Fibroblast of upper back skin (primary cell): ENCODE measurements around the gene MAP7D1.
"Not testable (repeated sequence)": the region's sequence is repeated elsewhere in the genome, so short reads cannot be mapped to it uniquely, and the experiment has no call there.

Experiments used
- DNase-seq: peaks from one replicate; pipeline ENCODE4 v3.0.0-alpha.2; 2013

MAP7D1 gene

GRCh38 chr1:36154335-36154734 lies 1.6 kb upstream of the MAP7D1 start:
- DNase-seq = no peak

DNA sequence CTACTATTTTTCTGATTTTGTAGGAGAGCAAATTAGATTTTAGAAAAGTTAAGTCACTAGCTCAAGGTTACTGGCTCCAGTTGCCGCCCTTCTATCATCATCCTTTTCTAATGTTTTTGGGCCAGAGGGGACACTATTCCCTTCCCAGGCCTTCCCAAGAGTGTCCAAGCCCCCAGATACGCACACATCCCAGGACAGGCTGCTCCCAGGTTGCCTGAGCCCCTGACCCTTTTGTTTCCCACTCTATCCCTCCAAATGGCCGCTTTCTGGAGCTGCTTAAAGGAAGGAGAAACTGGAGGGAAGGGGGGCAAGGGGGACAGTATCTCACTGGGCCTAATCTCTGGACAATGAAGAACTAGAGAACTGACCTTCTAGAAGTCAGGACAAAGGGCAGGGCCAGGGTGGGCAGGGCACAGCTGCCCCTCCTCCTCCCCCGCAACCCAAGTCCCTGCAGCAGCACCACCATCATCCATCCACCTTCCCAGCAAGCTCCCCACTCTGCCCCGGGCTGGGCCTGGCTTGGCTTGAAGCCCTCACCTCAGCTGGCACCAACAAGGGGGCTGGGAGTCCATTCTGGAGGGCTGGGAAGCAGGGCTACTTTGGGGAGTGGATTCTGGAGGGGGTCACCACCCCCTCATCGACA lies 1.1 kb upstream of the MAP7D1 start:
- no peak for DNase-seq

DNA sequence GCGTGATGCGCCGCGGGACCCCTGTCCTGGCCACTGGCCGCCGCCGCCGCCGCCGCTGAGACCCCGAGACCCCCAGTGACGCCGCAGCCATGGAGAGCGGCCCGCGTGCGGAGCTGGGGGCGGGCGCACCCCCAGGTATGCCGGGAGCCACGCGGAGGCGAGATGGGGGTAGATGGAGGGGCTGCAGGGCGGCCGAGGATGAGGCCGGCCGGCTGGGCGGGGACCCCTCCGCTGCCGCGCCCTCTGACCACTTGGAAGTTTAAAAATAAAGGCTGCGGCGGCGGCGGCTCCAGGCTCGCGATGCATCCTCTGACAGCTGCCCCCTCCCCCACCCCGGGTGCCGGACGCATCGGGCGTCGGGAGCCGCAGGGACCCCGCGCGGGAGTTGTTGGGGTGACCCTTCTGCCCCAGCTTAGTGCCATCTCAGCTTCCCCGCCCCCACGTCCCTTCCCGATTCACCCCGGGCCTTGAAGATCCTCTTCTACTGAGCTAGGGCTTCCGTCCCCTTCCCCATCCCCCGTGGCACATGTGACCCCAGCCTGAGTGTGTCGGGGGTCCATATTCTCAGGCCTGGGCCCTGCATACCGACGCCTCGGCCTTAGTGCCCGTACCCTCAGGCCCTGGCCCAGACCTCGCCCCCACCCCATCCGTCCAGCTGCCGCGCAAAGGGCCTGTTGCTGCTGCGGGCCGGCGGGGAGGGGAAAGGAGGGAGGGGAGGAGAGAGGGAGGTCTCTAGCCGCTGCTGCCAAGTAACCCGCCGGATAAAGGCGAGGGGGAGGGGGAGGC lies 562 bp downstream of the MAP7D1 start:
- DNase-seq = peak; percentile 57

- DNase-seq = no peak
These were observed 1.3 kb downstream of the MAP7D1 start for GRCh38 chr1:36157115-36157903.

DNA sequence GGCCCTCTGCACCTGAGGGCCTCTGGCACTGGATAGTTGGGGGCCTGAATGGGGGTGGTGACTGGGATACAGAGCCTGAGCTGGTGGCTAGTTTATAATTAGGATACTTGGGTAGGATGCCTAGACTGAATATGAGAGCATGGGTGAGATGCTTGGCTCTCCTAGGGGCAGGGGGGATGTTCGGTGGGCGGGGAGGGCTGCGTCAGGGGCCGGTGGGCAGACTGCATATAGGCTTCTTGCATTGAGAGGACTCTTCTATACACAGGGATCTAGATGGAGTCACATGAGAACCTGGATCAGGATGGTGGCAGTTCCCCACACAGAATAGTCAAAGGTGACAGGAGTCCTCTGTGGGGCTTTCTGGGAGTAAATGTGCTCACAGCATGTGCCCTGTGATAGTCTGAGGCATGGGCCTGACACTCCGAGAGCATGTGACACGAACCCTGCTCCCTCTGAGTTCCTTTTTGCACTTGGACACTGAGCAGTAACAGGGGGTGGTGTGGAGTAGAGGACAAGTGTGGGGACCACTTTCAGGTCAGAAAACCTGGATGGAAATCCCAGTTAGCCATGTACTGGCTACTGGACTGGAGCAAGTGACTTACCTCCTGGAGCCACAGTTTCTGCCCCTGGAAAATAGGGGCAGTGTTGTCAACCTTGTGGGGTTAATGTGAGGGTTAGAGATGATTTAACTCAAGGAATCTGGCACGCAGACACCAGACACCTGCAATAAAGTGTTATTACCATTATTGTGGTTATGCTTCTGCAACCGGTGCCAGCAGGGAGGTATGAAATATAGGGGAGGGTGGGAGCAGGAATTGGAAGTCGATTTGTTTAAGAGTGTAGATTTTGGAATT lies 2.2 kb downstream of the MAP7D1 start:
- no peak for DNase-seq

DNA sequence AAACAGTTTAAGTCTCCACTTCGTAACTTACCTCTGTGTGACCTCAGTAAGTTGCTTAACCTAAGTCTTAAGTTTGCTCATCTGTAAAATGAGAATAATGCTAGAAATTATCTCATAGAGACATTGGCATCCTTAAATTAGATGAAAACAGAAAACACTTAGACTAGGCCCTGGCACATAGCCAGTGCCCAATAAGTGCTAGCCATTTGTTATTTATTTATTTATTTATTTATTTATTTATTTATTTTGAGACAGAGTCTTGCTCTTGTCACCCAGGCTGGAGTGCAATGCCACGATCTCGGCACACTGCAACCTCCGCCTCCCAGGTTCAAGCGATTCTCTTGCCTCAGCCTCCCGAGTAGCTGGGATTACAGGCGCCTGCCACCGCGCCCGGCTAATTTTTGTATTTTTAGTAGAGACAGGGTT lies 2.9 kb downstream of the MAP7D1 start:
- not testable (repeated sequence) for DNase-seq

GRCh38 chr1:36159614-36160387 lies 3.8 kb downstream of the MAP7D1 start:
- no peak for DNase-seq

- DNase-seq = no peak
These were observed 4.5 kb downstream of the MAP7D1 start for GRCh38 chr1:36160388-36160948.

DNA sequence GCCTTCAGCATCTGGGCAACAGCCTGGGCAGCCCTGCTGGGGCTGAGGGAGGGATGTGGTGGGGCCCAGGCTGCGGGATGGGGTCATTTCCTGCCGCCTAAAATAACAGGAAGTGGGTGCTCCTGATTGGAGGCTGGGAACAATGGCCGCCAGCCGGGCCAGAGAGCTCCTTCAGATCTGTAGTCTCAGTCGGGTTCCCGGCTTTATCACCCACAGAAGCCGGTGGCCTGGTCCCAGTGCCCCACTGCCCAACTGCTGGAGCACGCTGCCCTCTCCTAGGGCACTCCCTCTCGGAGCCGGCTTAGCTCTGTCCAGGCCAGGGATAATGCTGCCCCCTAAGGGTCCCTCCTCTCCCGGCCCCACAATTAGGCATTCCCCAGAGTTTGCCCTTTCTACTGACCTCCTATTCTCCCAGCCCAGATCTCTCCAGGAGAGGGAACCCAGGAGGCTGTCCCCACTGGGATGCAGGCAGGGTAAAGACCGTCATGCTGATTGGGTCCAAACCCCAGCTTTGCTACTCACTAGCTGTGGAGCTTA lies 5.1 kb downstream of the MAP7D1 start:
- peak; percentile 66 for DNase-seq

DNA sequence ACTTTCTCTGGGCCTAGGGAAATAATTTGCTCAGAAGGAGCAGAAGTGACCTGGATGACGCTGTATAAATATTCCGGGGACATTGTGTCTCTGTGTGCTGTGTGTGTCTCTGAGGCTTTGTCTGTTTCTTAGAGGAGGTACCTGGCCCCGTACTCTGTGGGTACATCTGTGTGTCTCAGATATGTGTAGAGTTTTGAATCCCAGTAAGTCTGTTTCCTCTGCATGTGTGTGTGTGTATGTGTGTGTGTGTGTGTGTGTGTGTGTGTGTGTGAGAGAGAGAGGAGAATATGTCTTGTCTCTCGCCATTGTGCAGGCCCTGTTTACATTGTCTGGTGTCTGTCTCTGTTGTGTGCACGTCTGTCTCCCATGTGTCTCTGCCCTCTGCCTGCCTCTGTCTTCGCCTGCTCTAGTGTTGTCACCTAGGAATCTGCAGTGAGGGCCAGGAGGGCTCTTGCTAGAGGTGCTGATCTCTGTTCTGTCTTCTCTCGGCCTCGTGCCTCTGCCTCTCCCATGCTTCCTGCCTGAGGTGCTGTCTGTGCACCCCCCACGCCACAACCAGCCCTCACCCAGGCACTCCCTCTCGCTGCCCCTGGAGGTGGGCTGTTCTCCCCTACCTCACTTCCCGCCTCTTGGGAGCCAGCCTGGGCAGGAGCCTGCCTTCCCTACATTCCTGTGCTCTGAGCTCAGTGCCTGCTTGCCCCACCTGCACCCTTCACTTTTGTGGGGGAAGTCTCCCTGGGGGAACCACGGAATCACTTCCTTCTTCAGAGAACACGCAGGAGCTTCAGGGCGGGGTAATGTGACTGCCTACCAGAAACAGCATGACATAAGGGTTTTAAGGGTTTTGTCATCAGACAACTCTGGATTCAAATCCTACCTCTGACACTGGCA lies 5.9 kb downstream of the MAP7D1 start:
- peak; percentile 31 for DNase-seq

DNA sequence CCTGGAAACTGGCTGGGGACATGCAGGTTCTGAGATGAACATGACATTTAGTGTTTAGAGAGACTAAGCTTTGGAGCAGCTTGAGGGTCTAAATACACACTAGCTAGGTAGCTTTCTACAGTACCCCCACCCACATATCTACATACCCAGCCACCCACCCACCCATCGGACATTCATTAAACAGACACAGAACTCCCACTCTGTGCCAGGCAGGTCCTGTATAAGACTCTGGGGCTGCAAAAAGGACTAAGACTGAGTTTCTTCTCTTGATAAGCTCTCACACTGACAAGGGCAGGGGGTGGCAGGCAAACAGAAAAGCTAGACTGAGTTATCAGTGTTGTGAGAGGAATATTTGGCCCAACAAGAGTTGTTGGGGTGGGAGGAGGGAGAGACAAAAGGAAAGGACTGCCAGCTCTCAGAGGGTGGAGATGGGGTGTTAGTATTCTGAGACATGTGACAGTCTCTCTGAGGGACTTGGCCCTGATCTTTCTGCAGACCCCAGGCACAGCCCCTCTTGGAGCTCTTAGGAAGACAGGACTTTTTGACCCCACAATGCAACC lies 6.8 kb downstream of the MAP7D1 start:
- DNase-seq = no peak

- DNase-seq = no peak
These were observed 7.5 kb downstream of the MAP7D1 start for GRCh38 chr1:36163426-36163825.

- DNase-seq = no peak
These were observed 8.4 kb downstream of the MAP7D1 start for GRCh38 chr1:36164361-36164760.

DNA sequence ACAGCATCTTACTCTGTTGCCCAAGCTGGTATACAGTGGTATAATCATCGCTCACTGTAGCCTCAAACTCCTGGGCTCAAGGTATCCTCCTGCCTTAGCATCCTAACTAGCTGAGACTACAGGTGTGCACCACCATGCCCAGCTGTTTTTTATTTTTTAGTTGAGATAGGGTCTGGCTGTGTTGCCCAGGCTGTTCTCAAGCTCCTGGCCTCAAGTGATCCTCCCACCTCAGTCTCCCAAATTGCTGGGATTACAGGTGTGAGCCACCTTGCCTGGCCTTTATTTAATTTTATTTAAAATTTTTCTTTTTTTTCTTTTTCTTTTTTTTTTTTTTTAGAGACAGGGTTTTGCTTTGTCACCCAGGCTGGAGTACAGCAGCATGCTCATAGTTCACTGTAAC lies 9.2 kb downstream of the MAP7D1 start:
- no peak for DNase-seq

GRCh38 chr1:36166136-36166535 lies 10.2 kb downstream of the MAP7D1 start:
- no peak for DNase-seq

GRCh38 chr1:36166938-36167905 lies 11.3 kb downstream of the MAP7D1 start:
- DNase-seq = peak; percentile 25

DNA sequence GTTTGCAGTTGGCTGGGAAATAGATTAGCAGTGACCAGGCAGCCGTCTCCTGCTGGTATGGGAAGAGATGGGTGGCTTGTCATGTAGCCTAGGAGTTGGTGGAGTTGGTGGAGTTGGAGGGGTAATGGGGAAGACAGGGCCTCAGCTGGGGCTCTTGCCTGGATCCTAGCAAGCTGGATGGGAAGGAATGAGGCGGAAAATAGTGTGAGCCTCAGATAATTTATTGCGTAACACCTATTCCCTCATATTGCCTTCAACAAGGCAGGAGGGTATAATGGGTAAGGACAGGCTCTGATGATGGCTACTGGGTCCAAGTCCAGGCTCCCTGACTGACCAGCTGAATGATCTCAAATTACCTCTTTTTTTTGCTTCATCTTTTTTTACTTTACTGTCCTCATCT lies 12.6 kb downstream of the MAP7D1 start:
- DNase-seq = no peak

- no peak for DNase-seq
These were observed 14.9 kb downstream of the MAP7D1 start for GRCh38 chr1:36170643-36171412.
